OCI-LY3 (cell line): ENCODE data around the gene SLAMF7.

Experiments used
- CTCF ChIP-seq: fragments of 200-600, 300-600 bp; sonication (generic); IDR thresholded peaks from 2 replicates; pipeline ENCODE4 v1.5.1; 2014; ENCODE audit warnings: antibody characterized with exemption, low read length, low read depth
- EZH2phosphoT487 ChIP-seq: fragments of 200-600 bp; shearing (Covaris generic); IDR thresholded peaks from 2 replicates; pipeline ENCODE4 v1.6.1; 2018; ENCODE audit warnings: antibody characterized with exemption, mixed run types, low read depth

GRCh38 chr1:160758521-160758920 lies 19.5 kb downstream of the SLAMF7 start:
- TF ChIP-seq CTCF (no peak), EZH2phosphoT487 (no peak)
